NCI-H128 (cell line): ENCODE results near the gene FBXL17.

Experiments used
- DNase-seq: peaks from one replicate; lab custom pipeline; 2025; ENCODE audit not compliant: unreplicated experiment; lab: John Stamatoyannopoulos, UW

Gene FBXL17

GRCh38 chr5:107958432-107958831, 423.5 kb downstream of the FBXL17 start:
- DNase-seq = no peak

GRCh38 chr5:107957051-107957450, 424.8 kb downstream of the FBXL17 start:
- no peak for DNase-seq

GRCh38 chr5:107955321-107955720, 426.6 kb downstream of the FBXL17 start:
- DNase-seq = no peak

GRCh38 chr5:107954254-107954653, 427.6 kb downstream of the FBXL17 start:
- no peak for DNase-seq

GRCh38 chr5:107952450-107952849, 429.4 kb downstream of the FBXL17 start:
- no peak for DNase-seq

GRCh38 chr5:107951309-107951708, 430.6 kb downstream of the FBXL17 start:
- no peak for DNase-seq

GRCh38 chr5:107950776-107951175, 431.1 kb downstream of the FBXL17 start:
- DNase-seq = no peak

GRCh38 chr5:107949688-107950341, 432.1 kb downstream of the FBXL17 start:
- no peak for DNase-seq

- DNase-seq = no peak
Measured at GRCh38 chr5:107948377-107948776, 433.5 kb downstream of the FBXL17 start.

GRCh38 chr5:107945061-107945460, 436.8 kb downstream of the FBXL17 start:
- DNase-seq = no peak

GRCh38 chr5:107943923-107944322, 438.0 kb downstream of the FBXL17 start:
- DNase-seq = no peak

- no peak for DNase-seq
Measured at GRCh38 chr5:107941036-107941435, 440.9 kb downstream of the FBXL17 start.

- DNase-seq = no peak
Measured at GRCh38 chr5:107937651-107938355, 444.1 kb downstream of the FBXL17 start.

GRCh38 chr5:107937204-107937603, 444.7 kb downstream of the FBXL17 start:
- DNase-seq = no peak

- no peak for DNase-seq
Measured at GRCh38 chr5:107936515-107936914, 445.4 kb downstream of the FBXL17 start.

- DNase-seq = no peak
Measured at GRCh38 chr5:107935645-107936044, 446.3 kb downstream of the FBXL17 start.

GRCh38 chr5:107933326-107933725, 448.6 kb downstream of the FBXL17 start:
- no peak for DNase-seq

GRCh38 chr5:107930891-107931290, 451.0 kb downstream of the FBXL17 start:
- no peak for DNase-seq

- DNase-seq = no peak
Measured at GRCh38 chr5:107930092-107930491, 451.8 kb downstream of the FBXL17 start.

- no peak for DNase-seq
Measured at GRCh38 chr5:107929080-107929479, 452.8 kb downstream of the FBXL17 start.

GRCh38 chr5:107926121-107926520, 455.8 kb downstream of the FBXL17 start:
- no peak for DNase-seq

- DNase-seq = no peak
Measured at GRCh38 chr5:107925200-107925599, 456.7 kb downstream of the FBXL17 start.

- no peak for DNase-seq
Measured at GRCh38 chr5:107919969-107920368, 461.9 kb downstream of the FBXL17 start.
